Glutamatergic neuron (in vitro differentiated cells): ENCODE measurements around the gene TCAIM. TPM values are rescaled to one million over a fixed set of nuclear protein-coding genes. Genes with fewer than 3 reads are reported as not detected.

Source experiments
- DNase-seq: peaks from one replicate; pipeline ENCODE4 v3.0.0; 2022
- H3K27ac Mint-ChIP-seq: one replicate; pipeline ENCODE4 v1.8.0; 2020; ENCODE audit warnings: mild to moderate bottlenecking, mixed read lengths, inconsistent platforms; ENCODE audit not compliant: unreplicated experiment
- H3K27me3 Mint-ChIP-seq: one replicate; pipeline ENCODE4 v1.8.0; 2020; ENCODE audit warnings: mild to moderate bottlenecking, moderate library complexity, mixed read lengths, inconsistent platforms; ENCODE audit not compliant: unreplicated experiment
- H3K36me3 Mint-ChIP-seq: one replicate; pipeline ENCODE4 v1.8.0; 2020; ENCODE audit warnings: mild to moderate bottlenecking, mixed read lengths, inconsistent platforms; ENCODE audit not compliant: unreplicated experiment
- H3K4me1 Mint-ChIP-seq: one replicate; pipeline ENCODE4 v1.8.0; 2020; ENCODE audit warnings: mild to moderate bottlenecking, low read depth, mixed read lengths, inconsistent platforms; ENCODE audit not compliant: unreplicated experiment
- H3K4me3 Mint-ChIP-seq: one replicate; pipeline ENCODE4 v1.8.0; 2020; ENCODE audit warnings: mild to moderate bottlenecking, mixed read lengths, inconsistent platforms; ENCODE audit not compliant: unreplicated experiment
- H3K9me3 Mint-ChIP-seq: one replicate; pipeline ENCODE4 v1.8.0; 2020; ENCODE audit warnings: mild to moderate bottlenecking, moderate library complexity, mixed read lengths, inconsistent platforms; ENCODE audit not compliant: unreplicated experiment
- CTCF ChIP-seq: fragments of 200-600 bp; sonication (generic); IDR thresholded peaks from one replicate; pipeline ENCODE4 v1.5.0; 2021; ENCODE audit not compliant: partially characterized antibody, unreplicated experiment
- total RNA-seq: library from RNA; stranded (reverse); fragmentation: NEBNext Ultra II Directional; extraction: Animal tissue kit (Norgen Biotek cat#: 25700); gene quantifications from one replicate; pipeline ENCODE4 v1.2.1, GENCODE V29; 2021; ENCODE audit not compliant: unreplicated experiment

TCAIM gene
- total RNA-seq, 1 donor from 2014 or later: 17.1 TPM

DNA sequence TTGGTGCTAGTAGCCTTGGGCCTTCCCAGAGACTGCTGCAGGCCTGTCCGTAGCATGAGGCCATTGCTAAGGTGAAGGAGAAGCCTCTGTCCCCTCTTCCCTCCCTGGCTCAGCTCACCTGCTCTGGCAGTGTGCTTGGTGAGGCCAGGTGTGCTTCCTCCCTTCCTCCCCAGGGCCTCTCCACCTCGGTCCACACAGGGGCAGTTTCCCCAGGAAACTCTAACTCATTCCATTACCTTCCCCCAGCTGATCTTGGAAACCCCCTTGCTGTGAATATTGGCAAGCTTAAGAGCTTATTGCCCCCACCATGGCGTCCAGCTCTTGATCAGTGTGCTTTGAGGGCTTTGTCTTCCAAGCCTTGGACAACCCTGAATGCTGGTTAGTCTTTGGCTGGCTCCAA is 86.2 kb downstream of the TCAIM start:
- Mint-ChIP-seq H3K9me3 (no peaks in the 10 kb centered on the region), H3K4me3 (no peak overlapping the region), H3K36me3 (no peaks in the 10 kb centered on the region), H3K27ac (no peak overlapping the region), H3K4me1 (no peaks in the 10 kb centered on the region), H3K27me3 (peaks cover 6% of the 10 kb centered on the region)
- DNase-seq: no peak
- TF ChIP-seq CTCF: no peak

- no peak overlapping the region for H3K4me3 Mint-ChIP-seq
- no peak for DNase-seq
- TF ChIP-seq CTCF: no peak
- peaks cover 6% of the 10 kb centered on the region for H3K27me3 Mint-ChIP-seq
- no peak overlapping the region for H3K27ac Mint-ChIP-seq
- H3K4me1 Mint-ChIP-seq: no peaks in the 10 kb centered on the region
- no peaks in the 10 kb centered on the region for H3K9me3 Mint-ChIP-seq
- H3K36me3 Mint-ChIP-seq: no peaks in the 10 kb centered on the region
Measured at GRCh38 chr3:44427683-44428082, 89.1 kb downstream of the TCAIM start.

DNA sequence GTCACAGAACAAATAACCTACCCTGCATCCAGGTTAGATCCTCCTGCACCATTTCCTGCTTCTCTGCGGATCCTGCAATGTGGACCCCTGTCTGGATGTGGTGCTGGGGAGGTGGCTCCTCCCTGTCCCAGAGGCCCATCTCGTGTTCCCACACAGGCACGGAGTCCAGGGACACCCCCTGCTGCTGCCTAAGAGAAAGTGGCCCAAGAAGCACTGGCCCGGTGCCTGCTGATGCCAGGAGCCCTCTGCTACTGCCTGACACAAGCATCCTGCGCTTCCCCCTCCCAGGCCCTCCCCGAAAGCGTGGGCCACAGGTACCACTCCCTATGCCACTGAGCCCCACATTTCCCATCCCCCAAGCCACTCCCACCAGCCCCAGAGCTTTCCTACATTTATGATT is 90.3 kb downstream of the TCAIM start:
- Mint-ChIP-seq H3K4me3 (no peak overlapping the region), H3K9me3 (no peaks in the 10 kb centered on the region), H3K36me3 (no peaks in the 10 kb centered on the region), H3K27ac (no peak overlapping the region), H3K27me3 (peaks cover 6% of the 10 kb centered on the region), H3K4me1 (no peaks in the 10 kb centered on the region)
- no peak for TF ChIP-seq CTCF
- DNase-seq: no peak

- no peak overlapping the region for H3K27ac Mint-ChIP-seq
- no peak for DNase-seq
- H3K27me3 Mint-ChIP-seq: peaks cover 6% of the 10 kb centered on the region
- H3K4me3 Mint-ChIP-seq: no peak overlapping the region
- no peaks in the 10 kb centered on the region for H3K36me3 Mint-ChIP-seq
- TF ChIP-seq CTCF: no peak
- H3K4me1 Mint-ChIP-seq: no peaks in the 10 kb centered on the region
- H3K9me3 Mint-ChIP-seq: no peaks in the 10 kb centered on the region
Measured at GRCh38 chr3:44429459-44429858, 90.9 kb downstream of the TCAIM start.

- Mint-ChIP-seq H3K9me3 (no peaks in the 10 kb centered on the region), H3K27me3 (peaks cover 2% of the 10 kb centered on the region), H3K4me1 (no peaks in the 10 kb centered on the region), H3K4me3 (no peak overlapping the region), H3K36me3 (no peaks in the 10 kb centered on the region), H3K27ac (no peak overlapping the region)
- TF ChIP-seq CTCF: no peak
- no peak for DNase-seq
Measured at GRCh38 chr3:44430466-44430865, 91.9 kb downstream of the TCAIM start.
